Fibroblast of skin of left biceps (primary cell): ENCODE results near the gene TWF2.

Experiments
- DNase-seq, 2 experiments: peaks; one replicate each; pipeline ENCODE4 v3.0.0-alpha.2; 2013; ENCODE audit warnings: low read depth in 2 of 2

Gene TWF2

GRCh38 chr3:52237657-52238172 lies 1.2 kb downstream of the TWF2 start:
- peak in 1 of 2 experiments; percentile 52 for DNase-seq

DNA sequence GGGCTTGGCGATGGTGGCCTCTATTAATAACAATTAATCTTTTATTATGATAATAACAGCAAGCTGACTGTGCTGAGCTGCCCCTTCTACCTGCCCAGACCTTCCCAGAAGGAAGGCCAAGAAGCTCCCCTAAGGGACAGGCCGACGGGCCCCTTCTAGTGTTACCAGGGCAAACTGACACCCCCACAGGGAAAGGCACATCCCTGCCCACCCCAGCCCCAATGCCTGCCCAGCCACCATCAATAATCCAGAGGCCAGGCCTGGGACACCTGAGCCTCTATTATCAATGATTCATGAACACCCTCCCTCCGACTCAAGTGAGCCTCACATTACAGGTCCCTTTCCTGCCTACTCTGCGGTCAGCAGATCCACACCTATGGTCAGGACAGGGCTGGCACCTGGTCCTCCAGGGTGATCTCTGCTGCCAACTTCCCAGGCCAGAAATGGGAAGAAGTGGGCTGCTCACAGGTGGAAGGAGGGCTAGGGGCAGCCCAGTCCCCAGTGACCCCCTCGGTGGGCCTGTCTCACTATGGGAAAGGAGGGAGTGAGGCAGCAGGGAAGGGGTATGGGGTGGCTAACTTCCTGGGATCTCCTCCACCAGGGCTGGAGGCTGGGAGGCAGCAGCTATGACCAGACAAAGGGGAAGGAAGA lies 1.8 kb downstream of the TWF2 start:
- no peak for DNase-seq

GRCh38 chr3:52236424-52236886 lies 2.5 kb downstream of the TWF2 start:
- DNase-seq = no peak

DNA sequence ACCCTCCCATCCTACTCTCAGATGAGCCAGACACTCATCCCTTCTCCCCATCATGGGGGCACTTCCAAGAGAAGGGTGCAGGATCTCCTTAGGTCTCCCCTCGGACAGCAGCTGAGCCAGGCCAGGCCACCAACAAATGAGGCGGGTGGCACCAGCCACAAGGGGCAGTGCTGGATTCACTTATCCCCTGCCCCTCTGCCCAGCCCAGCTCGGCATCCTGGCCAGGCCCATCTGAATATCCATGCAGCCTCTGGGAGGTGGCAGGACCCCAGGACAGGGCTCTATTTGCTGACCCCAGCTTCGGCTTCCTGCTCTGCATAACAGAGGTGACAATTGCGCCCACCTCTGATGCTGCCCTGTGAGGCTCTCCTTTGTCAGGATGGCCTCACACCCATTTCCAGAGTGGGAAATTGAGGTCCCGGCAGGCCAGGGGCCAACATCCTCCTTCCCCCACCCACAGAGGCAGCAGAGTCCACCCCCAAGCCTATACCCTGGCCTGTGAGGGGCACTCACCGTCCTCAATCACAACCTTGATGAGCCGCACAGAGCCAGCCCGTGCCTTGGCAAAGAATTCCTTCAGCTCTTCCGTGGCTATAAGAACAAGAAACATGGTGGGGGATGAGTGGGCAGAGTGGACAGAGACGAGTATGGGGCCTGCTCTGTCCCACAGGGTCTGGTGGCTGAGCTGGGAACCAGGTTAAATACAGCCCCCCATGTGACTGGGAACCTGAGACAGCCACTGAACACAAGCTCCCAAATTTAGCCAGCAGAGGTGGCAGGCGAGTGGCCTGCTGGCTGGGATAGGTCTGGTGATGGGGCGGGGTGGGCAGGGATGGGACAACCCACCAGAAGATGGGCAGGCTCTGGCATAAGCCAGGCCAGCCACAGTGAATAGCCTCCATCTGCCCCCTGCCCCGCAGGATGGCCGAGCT lies 4.2 kb downstream of the TWF2 start:
- DNase-seq = no peak

- no peak for DNase-seq
Measured at GRCh38 chr3:52233968-52234367, 5.0 kb downstream of the TWF2 start.

DNA sequence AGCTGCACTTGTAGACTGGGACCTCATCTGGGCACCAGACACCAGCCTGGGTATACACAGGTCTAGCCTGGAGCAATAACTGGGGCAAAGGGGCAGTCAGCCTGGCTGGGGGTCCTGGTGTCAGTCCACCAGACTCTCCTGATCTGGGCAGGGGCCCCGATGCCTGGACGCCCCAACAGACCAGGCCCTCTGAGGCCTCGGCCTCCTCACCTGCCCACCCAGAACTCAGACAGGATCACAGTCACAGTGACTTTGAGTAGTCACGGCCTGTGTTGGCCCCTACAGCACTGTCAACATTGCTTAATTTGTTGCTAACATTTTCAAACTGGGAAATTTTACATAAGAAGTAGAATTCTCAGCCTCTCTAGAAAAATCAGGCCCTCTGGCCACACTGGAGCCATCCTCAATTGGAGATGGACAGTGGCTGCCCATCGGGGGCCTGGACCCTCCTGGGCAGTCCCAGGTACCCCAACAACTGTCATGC lies 5.8 kb downstream of the TWF2 start:
- DNase-seq = no peak

DNA sequence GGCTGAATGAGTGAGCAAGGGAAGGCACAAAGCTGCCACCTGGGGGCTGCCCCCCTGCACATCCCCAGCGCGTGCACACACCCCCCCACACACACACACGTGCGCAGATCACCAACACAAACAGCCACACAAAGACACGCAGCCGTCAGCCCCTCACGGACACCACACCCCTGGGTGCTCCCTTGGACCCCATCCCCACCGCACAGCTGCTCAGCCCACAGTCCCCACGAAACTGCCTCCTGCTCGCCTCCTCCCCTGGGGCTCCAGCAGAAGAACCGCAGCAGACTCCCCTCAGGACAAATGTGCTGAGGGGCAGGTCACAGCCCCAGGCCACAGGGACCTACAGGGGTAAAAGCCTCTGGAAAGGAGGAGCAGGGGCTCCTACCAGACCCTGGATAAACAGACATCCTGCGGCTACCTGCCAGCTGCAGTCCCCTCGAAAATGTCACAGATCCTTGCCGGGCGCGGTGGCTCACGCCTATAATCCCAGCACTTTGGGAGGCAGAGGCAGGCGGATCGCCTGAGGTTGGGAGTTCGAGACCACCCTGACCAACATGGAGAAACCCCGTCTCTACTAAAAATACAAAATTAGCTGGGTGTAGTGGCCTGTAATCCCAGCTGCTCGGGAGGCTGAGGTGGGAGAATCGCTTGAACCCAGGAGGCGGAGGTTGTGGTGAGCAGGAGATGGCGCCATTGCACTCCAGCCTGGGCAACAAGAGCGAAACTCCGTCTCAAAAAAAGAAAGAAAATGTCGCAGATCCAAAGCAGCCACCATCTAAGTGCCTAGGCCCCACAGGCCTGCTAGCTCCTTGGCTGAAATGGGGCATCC lies 6.5 kb downstream of the TWF2 start:
- no peak for DNase-seq

GRCh38 chr3:52231502-52232278 lies 7.3 kb downstream of the TWF2 start:
- DNase-seq = no peak

DNA sequence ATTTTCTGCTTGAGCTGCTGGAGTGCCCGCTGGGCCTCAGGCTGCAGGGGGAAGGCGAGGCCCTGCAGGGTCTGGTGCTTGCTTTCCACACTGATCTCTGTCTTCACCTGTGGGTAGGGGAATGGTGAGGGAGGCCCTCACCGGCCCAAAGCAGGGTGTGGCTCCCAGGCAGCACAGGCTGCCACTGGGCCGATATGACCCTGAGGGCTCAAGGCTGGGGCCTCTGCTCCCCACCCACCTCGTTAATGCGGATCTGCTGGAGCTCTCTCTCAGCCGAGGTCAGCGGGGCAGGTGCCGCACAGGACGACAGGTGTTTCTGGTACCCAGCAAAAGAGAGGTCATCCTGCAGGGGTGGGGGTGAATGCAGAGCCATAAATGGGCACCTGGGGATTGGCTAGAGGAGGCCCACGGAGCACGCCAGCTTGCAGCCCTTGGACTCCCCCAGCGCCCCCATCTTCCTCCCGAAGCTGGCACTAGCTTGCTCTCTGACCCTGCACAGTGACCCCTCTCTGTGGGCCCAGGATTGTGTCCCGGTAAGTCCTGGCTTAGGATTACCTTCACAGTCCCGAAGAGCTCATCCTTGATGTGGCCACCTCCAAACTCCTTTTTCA lies 8.0 kb downstream of the TWF2 start:
- no peak for DNase-seq

DNA sequence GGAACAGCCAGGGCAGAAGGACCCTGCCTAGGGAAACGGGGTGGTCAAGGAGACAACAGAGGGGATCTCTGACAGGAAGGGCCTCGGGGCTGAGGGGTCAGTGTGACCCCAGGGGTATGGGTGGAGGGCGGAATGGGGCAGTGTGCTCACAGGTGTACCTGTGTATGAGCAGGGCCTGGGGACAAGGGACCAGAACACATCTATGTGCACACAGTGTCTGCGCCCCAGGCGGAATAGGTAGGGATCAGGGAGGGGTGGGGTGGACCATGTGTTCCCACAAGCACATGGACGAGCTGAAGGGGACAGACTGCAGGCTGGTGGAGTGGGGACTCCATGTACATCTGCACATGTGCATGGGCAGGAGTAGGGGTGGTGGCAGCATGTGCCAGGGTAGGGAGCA lies 8.5 kb downstream of the TWF2 start:
- no peak for DNase-seq

DNA sequence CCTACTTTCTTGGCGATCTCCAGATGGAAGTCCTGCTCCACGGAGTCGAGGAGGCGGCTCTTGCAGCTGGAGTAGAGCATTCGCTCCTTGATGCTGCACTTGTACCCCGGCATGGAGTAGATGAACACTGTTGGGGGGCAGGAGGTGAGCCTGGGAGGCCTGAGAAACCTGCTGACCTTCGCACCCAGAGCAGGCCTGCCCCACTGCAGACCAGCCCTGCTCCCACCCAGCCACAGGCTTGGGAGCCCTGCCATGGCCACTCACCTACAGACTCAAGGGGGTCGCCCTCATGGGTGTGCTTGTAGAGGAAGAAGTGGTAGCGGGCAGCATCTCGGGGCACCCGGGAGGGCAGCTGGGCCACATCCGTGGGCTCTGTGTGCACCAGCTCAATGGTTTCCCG lies 9.3 kb downstream of the TWF2 start:
- no peak for DNase-seq

- no peak for DNase-seq
Measured at GRCh38 chr3:52228751-52229291, 10.1 kb downstream of the TWF2 start.

DNA sequence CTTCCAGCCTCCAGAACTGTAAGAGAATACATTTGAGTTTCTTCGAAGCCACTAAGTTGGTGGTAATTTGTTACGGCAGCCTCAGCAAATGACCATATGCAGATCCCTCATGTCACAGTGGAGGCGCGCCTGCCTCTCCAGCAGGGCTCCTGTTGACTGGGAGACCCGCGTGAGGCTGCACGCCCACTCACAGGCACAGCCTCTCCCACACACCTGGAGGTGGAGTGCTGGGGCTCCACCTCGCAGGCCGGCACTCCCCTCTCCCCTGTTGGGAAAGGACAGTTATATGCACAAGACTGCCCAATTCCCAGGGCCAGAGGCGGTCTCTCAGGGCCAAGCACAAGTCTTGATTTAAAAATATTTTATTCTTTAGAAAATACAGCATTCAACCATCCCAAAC lies 10.7 kb downstream of the TWF2 start:
- no peak for DNase-seq

- no peak for DNase-seq
Measured at GRCh38 chr3:52227766-52228165, 11.2 kb downstream of the TWF2 start.

DNA sequence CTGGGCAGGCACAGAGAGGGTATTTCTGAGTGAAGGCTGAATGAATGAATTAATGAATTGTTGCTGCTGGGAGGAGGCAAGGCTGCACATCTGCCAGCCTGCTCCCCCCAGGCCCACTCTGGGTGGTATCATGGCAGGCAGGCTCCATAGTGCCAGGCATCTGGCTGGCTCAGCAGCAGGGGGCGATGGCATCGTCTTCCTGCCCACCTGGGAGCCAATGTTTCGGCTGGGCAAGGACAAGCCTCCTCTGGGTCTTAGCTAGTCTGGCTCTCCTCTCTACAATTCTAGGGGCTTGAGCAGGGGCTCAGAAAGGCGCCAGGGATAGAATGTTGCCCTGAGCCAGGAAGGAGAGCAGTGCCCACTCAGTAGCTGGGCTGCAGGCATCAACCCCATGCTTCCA lies 11.8 kb downstream of the TWF2 start:
- no peak for DNase-seq

- DNase-seq = no peak
Measured at GRCh38 chr3:52226229-52226817, 12.6 kb downstream of the TWF2 start.

GRCh38 chr3:52225452-52226228 lies 13.3 kb downstream of the TWF2 start, which contains the start of gene TLR9:
TSS of gene TLR9 (minus strand) at chr3:52225645. CDS start at chr3:52225529, 116 bp downstream.
- DNase-seq = no peak

- no peak for DNase-seq
Measured at GRCh38 chr3:52223449-52224408, 15.2 kb downstream of the TWF2 start.
